ENCODE measurements around the gene CNTNAP5.

Gene CNTNAP5

GRCh38 chr2:124250433-124250832, 225.3 kb downstream of the CNTNAP5 start:
- CTCF ChIA-PET: interaction anchor here (0.7 kb wide), 1 partner anchor 44 kb away, joined by 6 read pairs; no protein-coding TSS in a partner anchor
- no peak overlapping the region for H3K27ac ChIP-seq
- no peak for TF ChIP-seq CTCF (conservative IDR thresholded peaks at IDR 0.05; ENCODE audit: low read depth)
- POLR2A ChIA-PET (ENCODE audit: low non-redundant PET): no interaction called here
- DNase-seq (ENCODE audit: low spot score): no peak

GRCh38 chr2:124254621-124255020, 229.5 kb downstream of the CNTNAP5 start:
- TF ChIP-seq CTCF (conservative IDR thresholded peaks at IDR 0.05; ENCODE audit: low read depth): no peak
- peak; percentile 2 for DNase-seq (ENCODE audit: low spot score)
- CTCF ChIA-PET: no interaction called here
- POLR2A ChIA-PET (ENCODE audit: low non-redundant PET): no interaction called here
- no peak overlapping the region for H3K27ac ChIP-seq

GRCh38 chr2:124257120-124257519, 232.0 kb downstream of the CNTNAP5 start:
- TF ChIP-seq CTCF (conservative IDR thresholded peaks at IDR 0.05; ENCODE audit: low read depth): no peak
- no peak overlapping the region for H3K27ac ChIP-seq
- ChIA-PET CTCF (interaction anchor here (0.5 kb wide), 1 partner anchor 999 kb away, joined by 4 read pairs; no protein-coding TSS in a partner anchor), POLR2A (ENCODE audit: low non-redundant PET) (interaction anchor here (0.5 kb wide), 1 partner anchor 520 kb away, joined by 6 read pairs; no protein-coding TSS in a partner anchor)
- no peak for DNase-seq (ENCODE audit: low spot score)

- ChIA-PET POLR2A (ENCODE audit: low non-redundant PET) (no interaction called here), CTCF (no interaction called here)
- no peak for TF ChIP-seq CTCF (conservative IDR thresholded peaks at IDR 0.05; ENCODE audit: low read depth)
- no peak overlapping the region for H3K27ac ChIP-seq
- peak; percentile 44 for DNase-seq (ENCODE audit: low spot score)
Measured at GRCh38 chr2:124258140-124258880, 233.2 kb downstream of the CNTNAP5 start.

GRCh38 chr2:124261456-124261855, 236.4 kb downstream of the CNTNAP5 start:
- TF ChIP-seq CTCF (conservative IDR thresholded peaks at IDR 0.05; ENCODE audit: low read depth): no peak
- POLR2A ChIA-PET (ENCODE audit: low non-redundant PET): no interaction called here
- CTCF ChIA-PET: interaction anchor here (0.7 kb wide), 2 partner anchors 8 to 549 kb away, joined by 3 read pairs; no protein-coding TSS in a partner anchor
- no peak for DNase-seq (ENCODE audit: low spot score)
- no peak overlapping the region for H3K27ac ChIP-seq

- ChIA-PET CTCF (interaction anchor here (0.6 kb wide), 1 partner anchor 36 kb away, joined by 3 read pairs; no protein-coding TSS in a partner anchor), POLR2A (ENCODE audit: low non-redundant PET) (no interaction called here)
- H3K27ac ChIP-seq: no peak overlapping the region
- no peak for DNase-seq (ENCODE audit: low spot score)
- no peak for TF ChIP-seq CTCF (conservative IDR thresholded peaks at IDR 0.05; ENCODE audit: low read depth)
Measured at GRCh38 chr2:124264551-124265091, 239.5 kb downstream of the CNTNAP5 start.
